Fibroblast of the aortic adventitia (primary cell): ENCODE results near the gene SH3RF3. TPM values are rescaled to one million over a fixed set of nuclear protein-coding genes. Genes with fewer than 3 reads are reported as not detected.

ENCODE experiments used
- DNase-seq: peaks from one replicate; pipeline ENCODE4 v3.0.0-alpha.2; 2010; ENCODE audit warnings: low read depth
- H3K4me3 ChIP-seq: 2 replicates; pipeline ENCODE4 v1.5.1; 2011; ENCODE audit warnings: low read depth, mild to moderate bottlenecking, control low read depth, low read length, moderate library complexity
- total RNA-seq: library from RNA; depleted of rRNA; stranded (reverse); fragments of >200 nt; gene quantifications from 2 replicates; pipeline ENCODE4 v1.2.3, GENCODE V29; 2012; ENCODE audit warnings: low replicate concordance
- TF ChIP-seq, protein P1 (sequence below): IDR thresholded peaks from 2 replicates; pipeline ENCODE4 v1.5.1; 2011; ENCODE audit warnings: mild to moderate bottlenecking, low read length, control low read depth, inconsistent platforms; ENCODE audit not compliant: insufficient read depth

Gene SH3RF3
- total RNA-seq, 1 donor: 8.4 TPM

DNA sequence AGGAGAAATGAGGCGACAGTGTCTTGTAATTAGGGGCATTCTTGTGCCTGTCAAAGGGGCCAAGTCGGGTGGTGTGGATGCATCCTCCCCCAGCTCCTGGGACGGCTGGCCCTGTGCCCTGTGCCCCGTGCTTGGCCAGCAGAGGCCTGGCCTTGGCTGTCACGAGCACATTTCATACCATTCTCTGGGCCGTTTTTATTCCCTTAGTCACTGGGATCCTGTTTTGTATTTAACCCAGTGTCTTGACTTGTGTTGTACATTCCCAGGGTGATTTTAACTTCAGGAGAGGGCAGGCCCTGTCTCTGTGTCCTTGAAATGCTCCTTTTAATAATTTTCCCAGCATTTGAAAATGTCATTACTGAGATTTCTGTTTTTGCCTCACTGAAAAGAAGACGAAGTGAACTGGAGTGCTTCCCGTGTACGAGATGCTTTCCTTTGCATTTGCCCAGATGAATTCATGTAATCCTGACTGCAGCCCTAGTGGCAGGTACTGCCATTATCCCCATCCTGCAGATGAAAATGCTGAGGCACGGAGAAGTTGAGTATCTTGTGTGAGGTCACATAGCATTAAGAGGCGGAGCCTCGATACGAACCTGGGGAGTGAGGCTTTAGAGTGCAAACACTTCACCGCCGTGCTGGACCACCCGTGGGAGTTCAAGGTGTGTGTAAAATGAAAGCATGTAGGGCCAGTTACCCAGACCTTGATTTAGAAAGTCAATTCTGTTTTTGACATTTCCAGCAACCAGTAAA lies 57.0 kb downstream of the SH3RF3 start:
- TF ChIP-seq, protein P1, sequence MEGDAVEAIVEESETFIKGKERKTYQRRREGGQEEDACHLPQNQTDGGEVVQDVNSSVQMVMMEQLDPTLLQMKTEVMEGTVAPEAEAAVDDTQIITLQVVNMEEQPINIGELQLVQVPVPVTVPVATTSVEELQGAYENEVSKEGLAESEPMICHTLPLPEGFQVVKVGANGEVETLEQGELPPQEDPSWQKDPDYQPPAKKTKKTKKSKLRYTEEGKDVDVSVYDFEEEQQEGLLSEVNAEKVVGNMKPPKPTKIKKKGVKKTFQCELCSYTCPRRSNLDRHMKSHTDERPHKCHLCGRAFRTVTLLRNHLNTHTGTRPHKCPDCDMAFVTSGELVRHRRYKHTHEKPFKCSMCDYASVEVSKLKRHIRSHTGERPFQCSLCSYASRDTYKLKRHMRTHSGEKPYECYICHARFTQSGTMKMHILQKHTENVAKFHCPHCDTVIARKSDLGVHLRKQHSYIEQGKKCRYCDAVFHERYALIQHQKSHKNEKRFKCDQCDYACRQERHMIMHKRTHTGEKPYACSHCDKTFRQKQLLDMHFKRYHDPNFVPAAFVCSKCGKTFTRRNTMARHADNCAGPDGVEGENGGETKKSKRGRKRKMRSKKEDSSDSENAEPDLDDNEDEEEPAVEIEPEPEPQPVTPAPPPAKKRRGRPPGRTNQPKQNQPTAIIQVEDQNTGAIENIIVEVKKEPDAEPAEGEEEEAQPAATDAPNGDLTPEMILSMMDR: peak; percentile 21
- H3K4me3 ChIP-seq: no peak overlapping the region
- DNase-seq: peak; percentile 89

DNA sequence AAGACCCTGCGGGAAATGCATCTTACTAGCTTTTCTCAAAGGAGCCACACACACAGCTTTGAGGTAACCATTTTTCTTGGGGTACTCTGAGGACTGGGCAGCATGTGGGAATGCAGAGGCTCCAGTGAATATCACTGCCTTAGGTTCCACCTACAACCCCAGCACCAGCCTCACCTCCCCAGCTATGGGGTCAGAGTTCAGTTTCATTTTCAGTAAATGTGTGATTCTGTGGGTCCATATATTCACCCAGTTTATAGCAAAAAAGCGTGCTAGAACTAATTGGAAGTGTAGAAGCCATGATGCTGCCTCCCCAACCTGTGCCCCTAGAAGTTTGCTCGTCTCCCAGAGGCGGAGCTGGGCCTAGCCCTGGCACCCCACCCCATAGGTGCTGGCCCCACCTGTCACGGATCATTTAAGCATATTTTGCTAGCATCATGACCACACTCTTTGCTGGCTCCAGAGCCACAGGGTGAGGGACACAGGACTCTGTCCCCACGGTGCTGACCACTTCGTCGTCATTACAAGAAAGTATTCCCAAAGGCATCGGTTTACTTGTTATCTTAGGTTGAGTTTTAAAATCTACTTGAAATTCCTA lies 57.7 kb downstream of the SH3RF3 start:
- TF ChIP-seq, protein P1: no peak
- DNase-seq: no peak

DNA sequence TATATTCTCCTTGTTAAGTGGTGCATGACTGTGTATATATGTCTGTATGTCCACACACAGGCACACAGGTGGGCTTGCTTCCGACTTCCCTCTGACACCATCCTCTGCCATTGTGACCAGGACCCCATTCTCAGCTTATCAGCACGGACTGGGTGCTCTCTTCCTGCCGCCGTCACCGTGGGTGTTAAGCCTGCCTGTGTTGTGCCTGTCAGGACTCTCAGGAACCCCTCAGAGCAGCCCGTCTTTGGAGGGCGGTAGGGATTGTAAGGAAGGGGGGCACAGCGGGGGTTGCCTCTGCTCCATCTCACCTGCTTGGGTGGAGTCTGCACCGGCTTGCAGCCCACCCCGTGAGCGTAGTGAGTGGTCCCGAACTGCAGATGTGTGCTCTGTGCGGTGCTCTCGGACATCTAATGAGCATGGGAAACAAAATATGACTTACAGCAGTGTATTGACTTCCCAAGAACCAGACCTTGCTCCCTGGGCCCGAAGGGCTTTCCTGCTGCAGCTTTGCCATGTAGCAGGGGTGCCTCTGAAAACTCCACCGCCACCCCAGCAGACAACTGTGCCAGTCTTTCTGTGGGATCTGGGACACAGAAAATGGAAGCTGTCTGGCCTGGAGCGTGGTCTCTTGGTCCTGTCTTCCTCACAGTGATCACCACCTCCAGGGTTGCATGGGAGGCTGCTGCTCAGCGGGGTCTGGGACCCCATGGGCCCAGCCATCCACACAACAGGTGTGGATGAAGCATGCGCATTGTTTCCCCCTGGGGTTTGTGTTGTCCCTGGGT lies 58.9 kb downstream of the SH3RF3 start:
- DNase-seq: no peak
- TF ChIP-seq, protein P1: no peak
- H3K4me3 ChIP-seq: no peak overlapping the region

More for the DNA sequence above, 57.7 kb downstream of the SH3RF3 start:
- H3K4me3 ChIP-seq: no peak overlapping the region

DNA sequence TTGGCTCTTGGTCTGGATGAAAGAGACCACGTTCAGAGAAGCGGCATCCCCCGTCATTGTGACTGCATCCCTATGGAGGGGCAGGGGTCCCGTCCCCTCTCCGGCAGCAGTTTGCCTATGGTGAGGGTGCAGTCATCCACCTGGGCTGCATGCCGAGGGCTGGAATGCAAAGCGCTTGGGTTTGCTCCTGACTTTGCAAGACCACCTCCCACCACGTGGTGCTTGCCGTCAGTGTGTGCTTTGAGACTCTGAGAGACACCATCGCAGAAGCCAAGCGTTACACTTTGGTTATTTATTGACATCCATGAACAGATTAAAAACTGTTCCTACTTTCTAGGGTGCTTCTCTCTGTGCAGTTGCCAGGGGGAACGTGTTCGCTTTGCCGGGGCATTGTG lies 59.5 kb downstream of the SH3RF3 start:
- TF ChIP-seq, protein P1: no peak
- no peak for DNase-seq
- no peak overlapping the region for H3K4me3 ChIP-seq

DNA sequence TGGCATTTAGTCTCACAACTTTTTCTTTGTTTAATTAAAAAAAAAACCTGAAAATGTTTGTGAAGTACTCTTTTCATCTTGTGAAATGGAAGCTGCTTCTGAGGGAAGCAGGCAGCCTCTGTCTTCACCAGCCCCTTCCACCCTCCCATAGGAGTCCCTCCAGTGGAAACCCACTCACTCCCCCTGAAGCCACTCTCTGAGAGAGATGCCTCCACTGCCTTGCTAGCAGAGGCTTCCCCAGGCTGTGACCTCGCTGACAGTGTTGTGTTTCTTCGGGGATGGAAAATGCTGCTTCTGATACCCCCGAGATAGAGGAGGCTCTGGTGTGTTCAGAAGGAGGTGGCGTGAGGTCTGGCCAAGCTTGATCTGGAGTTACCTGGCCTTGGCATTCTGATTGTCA lies 59.9 kb downstream of the SH3RF3 start:
- no peak overlapping the region for H3K4me3 ChIP-seq
- TF ChIP-seq, protein P1: no peak
- DNase-seq: no peak

DNA sequence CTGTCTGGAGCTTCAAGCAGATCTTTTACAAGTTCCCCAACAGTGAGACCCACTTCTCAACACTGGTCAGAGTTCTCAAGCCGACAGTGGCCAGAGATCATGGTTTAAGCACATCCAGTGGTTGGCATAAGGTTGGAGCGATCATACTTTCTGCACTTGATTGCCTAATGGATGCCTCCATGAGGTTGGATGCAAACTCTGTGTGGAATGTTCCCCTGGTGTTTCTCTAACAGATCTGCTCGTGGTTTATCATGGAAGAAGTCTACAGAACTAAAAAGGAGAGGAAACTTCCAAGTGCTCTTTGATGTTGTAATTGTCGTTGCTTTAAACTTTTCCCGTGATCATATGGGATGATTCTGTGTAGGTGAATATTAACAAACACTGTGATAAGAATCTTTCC lies 60.7 kb downstream of the SH3RF3 start:
- DNase-seq: no peak
- no peak overlapping the region for H3K4me3 ChIP-seq
- TF ChIP-seq, protein P1: no peak
